Measurements from ENCODE around the gene PLA2G4A. TPM values are rescaled to one million over a fixed set of nuclear protein-coding genes. Genes with fewer than 3 reads are reported as not detected.

PLA2G4A gene
- total RNA-seq, 1 experiment from 2014 or later = 0.39 TPM

GRCh38 chr1:186790101-186790500 lies 38.6 kb upstream of the PLA2G4A start:
- H3K4ac ChIP-seq (ENCODE audit: low read depth, low read length) = no peak overlapping the region
- H2AK5ac ChIP-seq (ENCODE audit: insufficient read length, low read length) = no peak overlapping the region
- no peaks in the 10 kb centered on the region for H3K9me3 Mint-ChIP-seq
- no peaks in the 10 kb centered on the region for H3K4me1 ChIP-seq (ENCODE audit: insufficient read depth, low read length)
- no peaks in the 10 kb centered on the region for H3K4me1 Mint-ChIP-seq
- H2BK12ac ChIP-seq (ENCODE audit: insufficient read length, low read depth, low read length) = no peak overlapping the region
- no peaks in the 10 kb centered on the region for H3K79me2 ChIP-seq (ENCODE audit: insufficient read depth, low read length)
- H2AFZ ChIP-seq (ENCODE audit: low read length) = no peak overlapping the region
- H3K4me3 Mint-ChIP-seq = no peak overlapping the region
- no peak overlapping the region for H3K27ac Mint-ChIP-seq
- H4K91ac ChIP-seq (ENCODE audit: insufficient read length, low read depth, low read length) = no peak overlapping the region
- no peaks in the 10 kb centered on the region for H3K9me3 ChIP-seq (ENCODE audit: control insufficient read depth, low read depth, low read length)
- no peak overlapping the region for H2BK15ac ChIP-seq (ENCODE audit: low read depth, low read length)
- no CpG with 5 or more reads among the region's 1 CpG for WGBS (ENCODE audit: extremely low coverage, insufficient read length, low lambda C conversion rate)
- no peak overlapping the region for H3K18ac ChIP-seq (ENCODE audit: insufficient read length, low read depth, low read length)
- H3K14ac ChIP-seq (ENCODE audit: insufficient read depth, low read length) = no peak overlapping the region
- no peaks in the 10 kb centered on the region for H3K27me3 Mint-ChIP-seq (ENCODE audit: low read depth)
- H3K36me3 Mint-ChIP-seq (ENCODE audit: insufficient read depth in 1 of 3, low read depth in 3 of 3) = no peaks in the 10 kb centered on the region
- no peaks in the 10 kb centered on the region for H3K27me3 ChIP-seq (ENCODE audit: insufficient read depth, low read length)
- no peak overlapping the region for H4K8ac ChIP-seq (replicated peaks; ENCODE audit: insufficient read length, low read depth, low read length)
- no peak overlapping the region for H3T11ph ChIP-seq (ENCODE audit: low read length)
- H3K27ac ChIP-seq (ENCODE audit: insufficient read length, low read depth, low read length) = no peak overlapping the region
- H4K20me1 ChIP-seq (ENCODE audit: control insufficient read depth, insufficient read depth, insufficient read length) = no peaks in the 10 kb centered on the region
- no peak overlapping the region for H2BK120ac ChIP-seq (ENCODE audit: low read depth, low read length, poor library complexity, severe bottlenecking)
- no peak for DNase-seq
- H2BK5ac ChIP-seq (ENCODE audit: insufficient read length, low read length) = no peak overlapping the region
- H3K23ac ChIP-seq (ENCODE audit: insufficient read length, low read depth, low read length) = no peak overlapping the region
- H3K23me2 ChIP-seq (ENCODE audit: insufficient read length, low read depth, low read length, poor library complexity, severe bottlenecking) = no peaks in the 10 kb centered on the region
- H4K5ac ChIP-seq (ENCODE audit: insufficient read length, low read depth, low read length) = no peak overlapping the region
- no peak overlapping the region for H3K56ac ChIP-seq (ENCODE audit: insufficient read length, low read depth, low read length)
- no peak overlapping the region for H3K4me2 ChIP-seq (ENCODE audit: insufficient read depth, insufficient read length, low read length)
- no peak overlapping the region for H2BK20ac ChIP-seq (ENCODE audit: low read depth, low read length, poor library complexity, severe bottlenecking)
- no peaks in the 10 kb centered on the region for H3K79me1 ChIP-seq (ENCODE audit: insufficient read depth, low read depth, low read length, poor library complexity, severe bottlenecking)
- no peak overlapping the region for H3K9ac ChIP-seq (ENCODE audit: extremely low read depth, insufficient read length, low read length)
- no peak for TF ChIP-seq CTCF (conservative IDR thresholded peaks at IDR 0.05)
